Measurements from ENCODE around the gene CLCA2.

- no peak for TF ChIP-seq SNAI2 (CRISPR knock-in tag; IDR thresholded peaks at IDR 0.05)
- no peak for TF ChIP-seq ZNF8 (CRISPR knock-in tag; IDR thresholded peaks at IDR 0.05)
- no peak for TF ChIP-seq RARB (CRISPR knock-in tag; IDR thresholded peaks at IDR 0.05)
- TF ChIP-seq CSRNP3 (CRISPR knock-in tag; IDR thresholded peaks at IDR 0.05), result no peak
- TF ChIP-seq, protein P1, sequence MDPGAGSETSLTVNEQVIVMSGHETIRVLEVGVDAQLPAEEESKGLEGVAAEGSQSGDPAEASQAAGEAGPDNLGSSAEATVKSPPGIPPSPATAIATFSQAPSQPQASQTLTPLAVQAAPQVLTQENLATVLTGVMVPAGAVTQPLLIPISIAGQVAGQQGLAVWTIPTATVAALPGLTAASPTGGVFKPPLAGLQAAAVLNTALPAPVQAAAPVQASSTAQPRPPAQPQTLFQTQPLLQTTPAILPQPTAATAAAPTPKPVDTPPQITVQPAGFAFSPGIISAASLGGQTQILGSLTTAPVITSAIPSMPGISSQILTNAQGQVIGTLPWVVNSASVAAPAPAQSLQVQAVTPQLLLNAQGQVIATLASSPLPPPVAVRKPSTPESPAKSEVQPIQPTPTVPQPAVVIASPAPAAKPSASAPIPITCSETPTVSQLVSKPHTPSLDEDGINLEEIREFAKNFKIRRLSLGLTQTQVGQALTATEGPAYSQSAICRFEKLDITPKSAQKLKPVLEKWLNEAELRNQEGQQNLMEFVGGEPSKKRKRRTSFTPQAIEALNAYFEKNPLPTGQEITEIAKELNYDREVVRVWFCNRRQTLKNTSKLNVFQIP (CRISPR knock-in tag; IDR thresholded peaks at IDR 0.05; ENCODE audit: borderline replicate concordance, low read depth), result no peak
- no peak for TF ChIP-seq OSR1 (CRISPR knock-in tag; IDR thresholded peaks at IDR 0.05)
- TF ChIP-seq ZFP30 (CRISPR knock-in tag; IDR thresholded peaks at IDR 0.05), result no peak
- TF ChIP-seq GLIS3 (CRISPR knock-in tag; IDR thresholded peaks at IDR 0.05), result no peak
- TF ChIP-seq PPARA (CRISPR knock-in tag; IDR thresholded peaks at IDR 0.05; ENCODE audit: borderline replicate concordance), result no peak
These were observed 498 bp upstream of the CLCA2 start for GRCh38 chr1:86423473-86423872.

All from SK-N-SH treated with all-trans-retinoic acid at 6 μM for 48 hours (cell line).